ENCODE data around the gene FGB. TPM values are rescaled to one million over a fixed set of nuclear protein-coding genes. Genes with fewer than 3 reads are reported as not detected.

FGB gene
- total and polyA plus RNA-seq, 9 of the 15 experiments (the other 6 are each of a cell fraction or from before 2014, with no cell fraction given): 0.07 to 1.9 (median 0.13) TPM; not detected in 6

- Histone ChIP-seq H3K27ac (ENCODE audit: extremely low read depth, low read depth, low read length) (no peak overlapping the region), H4K20me1 (replicated peaks; ENCODE audit: control insufficient read depth, insufficient read depth, low read length) (no peaks in the 10 kb centered on the region), H3K9me3 (replicated peaks; ENCODE audit: control insufficient read depth, insufficient read depth, low read depth, low read length) (no peaks in the 10 kb centered on the region), H3K9me1 (ENCODE audit: control insufficient read depth, insufficient read depth, low read length) (no peaks in the 10 kb centered on the region), H3K36me3 (ENCODE audit: control insufficient read depth, insufficient read depth, low read length) (no peaks in the 10 kb centered on the region), H3K79me2 (ENCODE audit: control insufficient read depth, insufficient read depth, low read length) (no peaks in the 10 kb centered on the region), H3K4me2 (ENCODE audit: insufficient read depth, low read length) (no peak overlapping the region), H2AFZ (ENCODE audit: low read depth, low read length) (no peak overlapping the region), H3K4me3 (no peak overlapping the region), H3K4me1 (replicated peaks in 1 of 2; ENCODE audit: control insufficient read depth in 2 of 2, insufficient read depth in 2 of 2, low read length in 2 of 2) (no peaks in the 10 kb centered on the region), H3K9ac (ENCODE audit: insufficient read depth in 1 of 2, low read depth in 2 of 2, low read length in 2 of 2) (no peak overlapping the region), H3K27me3 (ENCODE audit: control insufficient read depth in 2 of 2, insufficient read depth in 2 of 2, low read length in 2 of 2) (no peaks in the 10 kb centered on the region)
- in situ Hi-C loops (cut with MboI) (no loop called here), intact Hi-C loops (cut with micrococcal nuclease) (no loop called here)
- 5% methylated on average over 1 of the region's 1 CpG for WGBS (ENCODE audit: insufficient coverage, low coverage, missing lambda C conversion rate)
- no peak for FAIRE-seq
- ChIA-PET POLR2A (interaction anchor here (1.3 kb wide), 1 partner anchor 8 kb away, joined by 7 read pairs; no protein-coding TSS in a partner anchor), CTCF (ENCODE audit: low intra/inter-chr PET ratio) (no interaction called here)
- no peak for ATAC-seq
- BruUV-seq (replicated peaks): no TSS peak
- no peak for DNase-seq (ENCODE audit: extremely low read depth in 1 of 4, low spot score in 3 of 4)
- TF ChIP-seq BRD9 (IDR thresholded peaks at IDR 0.05; ENCODE audit: low read depth, partially characterized antibody) (no peak), ATF7 (IDR thresholded peaks at IDR 0.05) (no peak), FOXM1 (IDR thresholded peaks at IDR 0.05; ENCODE audit: low read depth) (no peak), FOXM1 (CRISPR knock-in tag; IDR thresholded peaks at IDR 0.05; ENCODE audit: low read depth) (no peak), SMAD4 (CRISPR knock-in tag; conservative IDR thresholded peaks at IDR 0.05) (no peak), ETV5 (CRISPR knock-in tag; IDR thresholded peaks at IDR 0.05; ENCODE audit: low read depth) (no peak), NEUROD1 (IDR thresholded peaks at IDR 0.05; ENCODE audit: borderline replicate concordance, low read depth, low read length, partially characterized antibody) (no peak), ZNF232 (CRISPR knock-in tag; IDR thresholded peaks at IDR 0.05) (no peak), SNRNP70 (optimal IDR thresholded peaks at IDR 0.05; ENCODE audit: low read depth, low read length) (no peak)
- TF ChIP-seq, protein P1, sequence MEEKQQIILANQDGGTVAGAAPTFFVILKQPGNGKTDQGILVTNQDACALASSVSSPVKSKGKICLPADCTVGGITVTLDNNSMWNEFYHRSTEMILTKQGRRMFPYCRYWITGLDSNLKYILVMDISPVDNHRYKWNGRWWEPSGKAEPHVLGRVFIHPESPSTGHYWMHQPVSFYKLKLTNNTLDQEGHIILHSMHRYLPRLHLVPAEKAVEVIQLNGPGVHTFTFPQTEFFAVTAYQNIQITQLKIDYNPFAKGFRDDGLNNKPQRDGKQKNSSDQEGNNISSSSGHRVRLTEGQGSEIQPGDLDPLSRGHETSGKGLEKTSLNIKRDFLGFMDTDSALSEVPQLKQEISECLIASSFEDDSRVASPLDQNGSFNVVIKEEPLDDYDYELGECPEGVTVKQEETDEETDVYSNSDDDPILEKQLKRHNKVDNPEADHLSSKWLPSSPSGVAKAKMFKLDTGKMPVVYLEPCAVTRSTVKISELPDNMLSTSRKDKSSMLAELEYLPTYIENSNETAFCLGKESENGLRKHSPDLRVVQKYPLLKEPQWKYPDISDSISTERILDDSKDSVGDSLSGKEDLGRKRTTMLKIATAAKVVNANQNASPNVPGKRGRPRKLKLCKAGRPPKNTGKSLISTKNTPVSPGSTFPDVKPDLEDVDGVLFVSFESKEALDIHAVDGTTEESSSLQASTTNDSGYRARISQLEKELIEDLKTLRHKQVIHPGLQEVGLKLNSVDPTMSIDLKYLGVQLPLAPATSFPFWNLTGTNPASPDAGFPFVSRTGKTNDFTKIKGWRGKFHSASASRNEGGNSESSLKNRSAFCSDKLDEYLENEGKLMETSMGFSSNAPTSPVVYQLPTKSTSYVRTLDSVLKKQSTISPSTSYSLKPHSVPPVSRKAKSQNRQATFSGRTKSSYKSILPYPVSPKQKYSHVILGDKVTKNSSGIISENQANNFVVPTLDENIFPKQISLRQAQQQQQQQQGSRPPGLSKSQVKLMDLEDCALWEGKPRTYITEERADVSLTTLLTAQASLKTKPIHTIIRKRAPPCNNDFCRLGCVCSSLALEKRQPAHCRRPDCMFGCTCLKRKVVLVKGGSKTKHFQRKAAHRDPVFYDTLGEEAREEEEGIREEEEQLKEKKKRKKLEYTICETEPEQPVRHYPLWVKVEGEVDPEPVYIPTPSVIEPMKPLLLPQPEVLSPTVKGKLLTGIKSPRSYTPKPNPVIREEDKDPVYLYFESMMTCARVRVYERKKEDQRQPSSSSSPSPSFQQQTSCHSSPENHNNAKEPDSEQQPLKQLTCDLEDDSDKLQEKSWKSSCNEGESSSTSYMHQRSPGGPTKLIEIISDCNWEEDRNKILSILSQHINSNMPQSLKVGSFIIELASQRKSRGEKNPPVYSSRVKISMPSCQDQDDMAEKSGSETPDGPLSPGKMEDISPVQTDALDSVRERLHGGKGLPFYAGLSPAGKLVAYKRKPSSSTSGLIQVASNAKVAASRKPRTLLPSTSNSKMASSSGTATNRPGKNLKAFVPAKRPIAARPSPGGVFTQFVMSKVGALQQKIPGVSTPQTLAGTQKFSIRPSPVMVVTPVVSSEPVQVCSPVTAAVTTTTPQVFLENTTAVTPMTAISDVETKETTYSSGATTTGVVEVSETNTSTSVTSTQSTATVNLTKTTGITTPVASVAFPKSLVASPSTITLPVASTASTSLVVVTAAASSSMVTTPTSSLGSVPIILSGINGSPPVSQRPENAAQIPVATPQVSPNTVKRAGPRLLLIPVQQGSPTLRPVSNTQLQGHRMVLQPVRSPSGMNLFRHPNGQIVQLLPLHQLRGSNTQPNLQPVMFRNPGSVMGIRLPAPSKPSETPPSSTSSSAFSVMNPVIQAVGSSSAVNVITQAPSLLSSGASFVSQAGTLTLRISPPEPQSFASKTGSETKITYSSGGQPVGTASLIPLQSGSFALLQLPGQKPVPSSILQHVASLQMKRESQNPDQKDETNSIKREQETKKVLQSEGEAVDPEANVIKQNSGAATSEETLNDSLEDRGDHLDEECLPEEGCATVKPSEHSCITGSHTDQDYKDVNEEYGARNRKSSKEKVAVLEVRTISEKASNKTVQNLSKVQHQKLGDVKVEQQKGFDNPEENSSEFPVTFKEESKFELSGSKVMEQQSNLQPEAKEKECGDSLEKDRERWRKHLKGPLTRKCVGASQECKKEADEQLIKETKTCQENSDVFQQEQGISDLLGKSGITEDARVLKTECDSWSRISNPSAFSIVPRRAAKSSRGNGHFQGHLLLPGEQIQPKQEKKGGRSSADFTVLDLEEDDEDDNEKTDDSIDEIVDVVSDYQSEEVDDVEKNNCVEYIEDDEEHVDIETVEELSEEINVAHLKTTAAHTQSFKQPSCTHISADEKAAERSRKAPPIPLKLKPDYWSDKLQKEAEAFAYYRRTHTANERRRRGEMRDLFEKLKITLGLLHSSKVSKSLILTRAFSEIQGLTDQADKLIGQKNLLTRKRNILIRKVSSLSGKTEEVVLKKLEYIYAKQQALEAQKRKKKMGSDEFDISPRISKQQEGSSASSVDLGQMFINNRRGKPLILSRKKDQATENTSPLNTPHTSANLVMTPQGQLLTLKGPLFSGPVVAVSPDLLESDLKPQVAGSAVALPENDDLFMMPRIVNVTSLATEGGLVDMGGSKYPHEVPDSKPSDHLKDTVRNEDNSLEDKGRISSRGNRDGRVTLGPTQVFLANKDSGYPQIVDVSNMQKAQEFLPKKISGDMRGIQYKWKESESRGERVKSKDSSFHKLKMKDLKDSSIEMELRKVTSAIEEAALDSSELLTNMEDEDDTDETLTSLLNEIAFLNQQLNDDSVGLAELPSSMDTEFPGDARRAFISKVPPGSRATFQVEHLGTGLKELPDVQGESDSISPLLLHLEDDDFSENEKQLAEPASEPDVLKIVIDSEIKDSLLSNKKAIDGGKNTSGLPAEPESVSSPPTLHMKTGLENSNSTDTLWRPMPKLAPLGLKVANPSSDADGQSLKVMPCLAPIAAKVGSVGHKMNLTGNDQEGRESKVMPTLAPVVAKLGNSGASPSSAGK (IDR thresholded peaks at IDR 0.05): no peak
- TF ChIP-seq, protein P2, sequence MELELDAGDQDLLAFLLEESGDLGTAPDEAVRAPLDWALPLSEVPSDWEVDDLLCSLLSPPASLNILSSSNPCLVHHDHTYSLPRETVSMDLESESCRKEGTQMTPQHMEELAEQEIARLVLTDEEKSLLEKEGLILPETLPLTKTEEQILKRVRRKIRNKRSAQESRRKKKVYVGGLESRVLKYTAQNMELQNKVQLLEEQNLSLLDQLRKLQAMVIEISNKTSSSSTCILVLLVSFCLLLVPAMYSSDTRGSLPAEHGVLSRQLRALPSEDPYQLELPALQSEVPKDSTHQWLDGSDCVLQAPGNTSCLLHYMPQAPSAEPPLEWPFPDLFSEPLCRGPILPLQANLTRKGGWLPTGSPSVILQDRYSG (tag; conservative IDR thresholded peaks at IDR 0.05; ENCODE audit: low read depth): no peak
Observed at GRCh38 chr4:154602404-154603020, 39.7 kb downstream of the FGB start.

Data from K562 (cell line).